IPS-15b (cell line): ENCODE measurements around the gene FGD4.

Source experiments
- H3K27me3 ChIP-seq: one replicate; pipeline ENCODE4 v1.6.1; 2013; ENCODE audit warnings: low read length; ENCODE audit not compliant: control insufficient read depth, insufficient read depth
- H3K36me3 ChIP-seq: one replicate; pipeline ENCODE4 v1.6.1; 2013; ENCODE audit warnings: low read length; ENCODE audit not compliant: control insufficient read depth, insufficient read depth
- H3K4me1 ChIP-seq: one replicate; pipeline ENCODE4 v1.6.1; 2013; ENCODE audit warnings: mild to moderate bottlenecking, low read length; ENCODE audit not compliant: control insufficient read depth, insufficient read depth
- H3K4me3 ChIP-seq: one replicate; pipeline ENCODE4 v1.5.1; 2013; ENCODE audit warnings: low read depth, low read length
- H3K9ac ChIP-seq: one replicate; pipeline ENCODE4 v1.6.1; 2013; ENCODE audit warnings: low read depth, mild to moderate bottlenecking, low read length
- H3K9me3 ChIP-seq: one replicate; pipeline ENCODE4 v1.6.1; 2013; ENCODE audit warnings: mild to moderate bottlenecking, low read length; ENCODE audit not compliant: control insufficient read depth, insufficient read depth

FGD4 gene

GRCh38 chr12:32585680-32586079 is 186.3 kb downstream of the FGD4 start:
- no peak overlapping the region for H3K4me3 ChIP-seq
- H3K9ac ChIP-seq: no peak overlapping the region
- no peaks in the 10 kb centered on the region for H3K4me1 ChIP-seq
- peaks cover 7% of the 10 kb centered on the region for H3K36me3 ChIP-seq
- no peaks in the 10 kb centered on the region for H3K27me3 ChIP-seq
- H3K9me3 ChIP-seq: no peaks in the 10 kb centered on the region

- H3K4me1 ChIP-seq: no peaks in the 10 kb centered on the region
These were observed 187.0 kb downstream of the FGD4 start for GRCh38 chr12:32586390-32586789.

GRCh38 chr12:32587581-32588495 is 188.5 kb downstream of the FGD4 start:
- no peak overlapping the region for H3K9ac ChIP-seq
- H3K36me3 ChIP-seq: no peaks in the 10 kb centered on the region
- H3K4me1 ChIP-seq: no peaks in the 10 kb centered on the region
- H3K27me3 ChIP-seq: no peaks in the 10 kb centered on the region
- H3K9me3 ChIP-seq: no peaks in the 10 kb centered on the region
- no peak overlapping the region for H3K4me3 ChIP-seq

More at GRCh38 chr12:32586390-32586789, 187.0 kb downstream of the FGD4 start:
- no peaks in the 10 kb centered on the region for H3K9me3 ChIP-seq
- peak overlapping the region; percentile 8 for H3K9ac ChIP-seq
- no peaks in the 10 kb centered on the region for H3K27me3 ChIP-seq
- peaks cover 7% of the 10 kb centered on the region for H3K36me3 ChIP-seq
- H3K4me3 ChIP-seq: no peak overlapping the region

- no peaks in the 10 kb centered on the region for H3K27me3 ChIP-seq
- peaks cover 3% of the 10 kb centered on the region for H3K36me3 ChIP-seq
- no peaks in the 10 kb centered on the region for H3K9me3 ChIP-seq
- H3K9ac ChIP-seq: no peak overlapping the region
- no peak overlapping the region for H3K4me3 ChIP-seq
- no peaks in the 10 kb centered on the region for H3K4me1 ChIP-seq
These were observed 189.2 kb downstream of the FGD4 start for GRCh38 chr12:32588604-32589003.

GRCh38 chr12:32589165-32589865 is 190.0 kb downstream of the FGD4 start:
- Histone ChIP-seq H3K9ac (no peak overlapping the region), H3K27me3 (no peaks in the 10 kb centered on the region)

GRCh38 chr12:32595251-32595650 is 195.9 kb downstream of the FGD4 start:
- H3K36me3 ChIP-seq: peaks cover 5% of the 10 kb centered on the region
- H3K9ac ChIP-seq: no peak overlapping the region
- H3K27me3 ChIP-seq: no peaks in the 10 kb centered on the region
- no peaks in the 10 kb centered on the region for H3K9me3 ChIP-seq
- H3K4me1 ChIP-seq: peaks cover 3% of the 10 kb centered on the region
- H3K4me3 ChIP-seq: no peak overlapping the region

More at GRCh38 chr12:32589165-32589865, 190.0 kb downstream of the FGD4 start:
- Histone ChIP-seq H3K4me3 (no peak overlapping the region), H3K9me3 (no peaks in the 10 kb centered on the region), H3K36me3 (peaks cover 5% of the 10 kb centered on the region), H3K4me1 (no peaks in the 10 kb centered on the region)

GRCh38 chr12:32596030-32596429 is 196.7 kb downstream of the FGD4 start:
- H3K4me3 ChIP-seq: no peak overlapping the region
- H3K36me3 ChIP-seq: peaks cover 5% of the 10 kb centered on the region
- H3K27me3 ChIP-seq: no peaks in the 10 kb centered on the region
- no peak overlapping the region for H3K9ac ChIP-seq
- peaks cover 3% of the 10 kb centered on the region for H3K4me1 ChIP-seq
- no peaks in the 10 kb centered on the region for H3K9me3 ChIP-seq

- no peaks in the 10 kb centered on the region for H3K9me3 ChIP-seq
- H3K36me3 ChIP-seq: peaks cover 1% of the 10 kb centered on the region
- H3K27me3 ChIP-seq: no peaks in the 10 kb centered on the region
- no peak overlapping the region for H3K9ac ChIP-seq
- peaks cover 3% of the 10 kb centered on the region for H3K4me1 ChIP-seq
- H3K4me3 ChIP-seq: no peak overlapping the region
These were observed 199.3 kb downstream of the FGD4 start for GRCh38 chr12:32598688-32599087.

- H3K27me3 ChIP-seq: no peaks in the 10 kb centered on the region
- no peaks in the 10 kb centered on the region for H3K36me3 ChIP-seq
- H3K4me3 ChIP-seq: no peak overlapping the region
- no peak overlapping the region for H3K9ac ChIP-seq
- peaks cover 2% of the 10 kb centered on the region for H3K4me1 ChIP-seq
- no peaks in the 10 kb centered on the region for H3K9me3 ChIP-seq
These were observed 201.3 kb downstream of the FGD4 start for GRCh38 chr12:32600681-32601080.

GRCh38 chr12:32603071-32603470 is 203.7 kb downstream of the FGD4 start:
- Histone ChIP-seq H3K4me3 (no peak overlapping the region), H3K9ac (no peak overlapping the region), H3K36me3 (no peaks in the 10 kb centered on the region), H3K9me3 (no peaks in the 10 kb centered on the region), H3K4me1 (no peaks in the 10 kb centered on the region), H3K27me3 (no peaks in the 10 kb centered on the region)

GRCh38 chr12:32603858-32604257 is 204.5 kb downstream of the FGD4 start:
- Histone ChIP-seq H3K4me1 (no peaks in the 10 kb centered on the region), H3K4me3 (no peak overlapping the region), H3K9ac (no peak overlapping the region), H3K9me3 (no peaks in the 10 kb centered on the region), H3K27me3 (no peaks in the 10 kb centered on the region), H3K36me3 (no peaks in the 10 kb centered on the region)

GRCh38 chr12:32604565-32604964 is 205.2 kb downstream of the FGD4 start:
- H3K27me3 ChIP-seq: no peaks in the 10 kb centered on the region
- no peak overlapping the region for H3K4me3 ChIP-seq
- no peak overlapping the region for H3K9ac ChIP-seq
- no peaks in the 10 kb centered on the region for H3K36me3 ChIP-seq
- H3K4me1 ChIP-seq: no peaks in the 10 kb centered on the region
- H3K9me3 ChIP-seq: no peaks in the 10 kb centered on the region
